Suprapubic skin (tissue), 3 donors: ENCODE measurements around the gene C14orf132.

ENCODE experiments used
- EP300 ChIP-seq: sonication (generic); formaldehyde crosslinking; IDR thresholded peaks from one replicate; pipeline ENCODE4 v1.6.1; 2017; ENCODE audit warnings: antibody characterized with exemption
- POLR2A ChIP-seq, 2 donors: fragments of 450-650 bp; IDR thresholded peaks; one replicate each; pipeline ENCODE4 v1.6.1; 2017; ENCODE audit warnings: antibody characterized with exemption in 2 of 2, mild to moderate bottlenecking in 2 of 2, moderate library complexity in 2 of 2
- TF ChIP-seq, protein P1 (sequence below), 2 donors: fragments of 200-600 bp in 1 of 2; fragments of 450-650 bp in 1 of 2; sonication (generic) in 1 of 2; IDR thresholded peaks; one replicate each; pipeline ENCODE4 v1.5.1; 2016 to 2019; ENCODE audit warnings: antibody characterized with exemption in 2 of 2, mild to moderate bottlenecking in 1 of 2, moderate library complexity in 1 of 2

DNA sequence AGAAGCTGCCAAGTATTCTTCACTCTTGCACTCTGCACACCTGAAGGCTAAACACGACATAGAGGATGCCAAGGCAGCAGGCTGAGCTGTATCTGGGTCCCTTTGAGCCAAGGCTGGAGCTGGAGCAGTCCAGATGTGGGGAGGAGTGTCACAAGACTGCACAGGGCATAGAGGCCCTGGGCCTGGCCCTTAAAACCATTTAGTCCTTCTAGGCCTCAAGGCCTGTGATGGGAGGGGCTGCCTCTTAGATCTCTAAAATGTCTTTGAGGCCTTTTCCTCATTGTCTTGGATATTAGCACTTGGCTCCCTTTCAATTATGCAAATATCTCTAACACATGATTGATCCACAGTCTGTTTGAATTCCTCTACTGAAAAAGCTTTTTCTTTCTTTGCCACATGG, 28.0 kb upstream of the C14orf132 start:
- TF ChIP-seq, protein P1, sequence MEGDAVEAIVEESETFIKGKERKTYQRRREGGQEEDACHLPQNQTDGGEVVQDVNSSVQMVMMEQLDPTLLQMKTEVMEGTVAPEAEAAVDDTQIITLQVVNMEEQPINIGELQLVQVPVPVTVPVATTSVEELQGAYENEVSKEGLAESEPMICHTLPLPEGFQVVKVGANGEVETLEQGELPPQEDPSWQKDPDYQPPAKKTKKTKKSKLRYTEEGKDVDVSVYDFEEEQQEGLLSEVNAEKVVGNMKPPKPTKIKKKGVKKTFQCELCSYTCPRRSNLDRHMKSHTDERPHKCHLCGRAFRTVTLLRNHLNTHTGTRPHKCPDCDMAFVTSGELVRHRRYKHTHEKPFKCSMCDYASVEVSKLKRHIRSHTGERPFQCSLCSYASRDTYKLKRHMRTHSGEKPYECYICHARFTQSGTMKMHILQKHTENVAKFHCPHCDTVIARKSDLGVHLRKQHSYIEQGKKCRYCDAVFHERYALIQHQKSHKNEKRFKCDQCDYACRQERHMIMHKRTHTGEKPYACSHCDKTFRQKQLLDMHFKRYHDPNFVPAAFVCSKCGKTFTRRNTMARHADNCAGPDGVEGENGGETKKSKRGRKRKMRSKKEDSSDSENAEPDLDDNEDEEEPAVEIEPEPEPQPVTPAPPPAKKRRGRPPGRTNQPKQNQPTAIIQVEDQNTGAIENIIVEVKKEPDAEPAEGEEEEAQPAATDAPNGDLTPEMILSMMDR (IDR thresholded peaks at IDR 0.05) = no peak
- TF ChIP-seq POLR2A (IDR thresholded peaks at IDR 0.05) = no peak
- TF ChIP-seq EP300 = no peak
